Fibroblast of lung (primary cell): ENCODE data around the gene WDR4.

ENCODE experiments used
- EZH2 ChIP-seq: IDR thresholded peaks from 2 replicates; pipeline ENCODE4 v1.5.1; 2012; ENCODE audit warnings: low read length, control low read depth, mild to moderate bottlenecking; ENCODE audit errors: missing control alignments
- TF ChIP-seq, protein P1 (sequence below), 2 donors: IDR thresholded peaks in 1 of 2; conservative IDR thresholded peaks in 1 of 2; 1 replicate in 1 of 2; 2 replicates in 1 of 2; pipeline ENCODE4 v1.5.1; 2011 to 2012; ENCODE audit warnings: low read length in 2 of 2, control low read depth in 1 of 2, inconsistent platforms in 1 of 2, low read depth in 1 of 2, mild to moderate bottlenecking in 1 of 2

DNA sequence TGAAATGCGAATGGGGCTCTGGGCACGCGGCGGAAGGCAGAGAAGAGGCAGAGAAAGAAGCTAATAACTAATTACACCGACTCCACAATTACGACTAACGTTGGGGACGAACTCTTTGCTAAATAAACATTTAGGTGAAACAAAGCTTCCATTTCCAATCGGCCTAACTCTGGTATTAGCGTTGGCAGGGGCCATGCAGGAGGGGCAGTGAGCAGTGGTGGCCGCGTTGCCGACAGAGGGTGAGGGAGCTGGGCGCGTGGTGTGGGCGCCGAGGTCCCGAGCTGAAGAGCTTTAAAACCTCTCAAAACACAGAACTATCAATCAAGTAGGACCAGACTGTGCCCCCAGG, 13.2 kb upstream of the WDR4 start:
- TF ChIP-seq, protein P1, sequence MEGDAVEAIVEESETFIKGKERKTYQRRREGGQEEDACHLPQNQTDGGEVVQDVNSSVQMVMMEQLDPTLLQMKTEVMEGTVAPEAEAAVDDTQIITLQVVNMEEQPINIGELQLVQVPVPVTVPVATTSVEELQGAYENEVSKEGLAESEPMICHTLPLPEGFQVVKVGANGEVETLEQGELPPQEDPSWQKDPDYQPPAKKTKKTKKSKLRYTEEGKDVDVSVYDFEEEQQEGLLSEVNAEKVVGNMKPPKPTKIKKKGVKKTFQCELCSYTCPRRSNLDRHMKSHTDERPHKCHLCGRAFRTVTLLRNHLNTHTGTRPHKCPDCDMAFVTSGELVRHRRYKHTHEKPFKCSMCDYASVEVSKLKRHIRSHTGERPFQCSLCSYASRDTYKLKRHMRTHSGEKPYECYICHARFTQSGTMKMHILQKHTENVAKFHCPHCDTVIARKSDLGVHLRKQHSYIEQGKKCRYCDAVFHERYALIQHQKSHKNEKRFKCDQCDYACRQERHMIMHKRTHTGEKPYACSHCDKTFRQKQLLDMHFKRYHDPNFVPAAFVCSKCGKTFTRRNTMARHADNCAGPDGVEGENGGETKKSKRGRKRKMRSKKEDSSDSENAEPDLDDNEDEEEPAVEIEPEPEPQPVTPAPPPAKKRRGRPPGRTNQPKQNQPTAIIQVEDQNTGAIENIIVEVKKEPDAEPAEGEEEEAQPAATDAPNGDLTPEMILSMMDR (conservative IDR thresholded peaks at IDR 0.05 in 1 of 2, IDR thresholded peaks at IDR 0.05 in 1 of 2; ENCODE audit: low read depth in 1 of 2, low read length in 2 of 2), result no peak
- no peak for TF ChIP-seq EZH2
